RWPE2 (cell line): Measurements from ENCODE around the gene EVL.

Experiments used
- ATAC-seq: fragments of 200-7000 bp; cut with Tn5 transposase; 3 replicates; pipeline ENCODE4 v1.9.1; 2021; ENCODE audit warnings: low read depth
- DNase-seq: peaks from one replicate; pipeline ENCODE4 v3.0.0-alpha.2; 2020; ENCODE audit warnings: low spot score
- H3K27ac ChIP-seq: fragments of 450-650 bp; 2 replicates; pipeline ENCODE4 v1.5.1; 2017; ENCODE audit warnings: mild to moderate bottlenecking; ENCODE audit not compliant: poor library complexity, severe bottlenecking
- H3K27me3 ChIP-seq: fragments of 250-450 bp; sonication (Bioruptor Pico); 2 replicates; pipeline ENCODE4 v1.5.1; 2021; ENCODE audit warnings: mild to moderate bottlenecking, moderate library complexity; ENCODE audit not compliant: insufficient read depth, poor library complexity, severe bottlenecking
- H3K36me3 ChIP-seq: fragments of 250-450 bp; sonication (Bioruptor Pico); 2 replicates; pipeline ENCODE4 v1.5.1; 2020; ENCODE audit warnings: low read depth, mild to moderate bottlenecking, moderate library complexity
- H3K4me1 ChIP-seq: fragments of 250-450 bp; sonication (Bioruptor Pico); 2 replicates; pipeline ENCODE4 v1.5.1; 2021; ENCODE audit warnings: mild to moderate bottlenecking, moderate library complexity; ENCODE audit not compliant: insufficient read depth, poor library complexity, severe bottlenecking
- H3K4me3 ChIP-seq: fragments of 250-450 bp; sonication (Bioruptor Pico); 2 replicates; pipeline ENCODE4 v1.5.1; 2021; ENCODE audit warnings: mild to moderate bottlenecking, moderate library complexity; ENCODE audit not compliant: severe bottlenecking
- H3K9me3 ChIP-seq: fragments of 250-450 bp; sonication (Bioruptor Pico); 2 replicates; pipeline ENCODE4 v1.5.1; 2021; ENCODE audit warnings: mild to moderate bottlenecking, moderate library complexity; ENCODE audit not compliant: severe bottlenecking
- TF ChIP-seq, protein P1 (sequence below): fragments of 450-650 bp; IDR thresholded peaks from one replicate; pipeline ENCODE4 v1.5.1; 2017; ENCODE audit warnings: mild to moderate bottlenecking, moderate library complexity; ENCODE audit not compliant: poor library complexity, severe bottlenecking

The EVL gene

DNA sequence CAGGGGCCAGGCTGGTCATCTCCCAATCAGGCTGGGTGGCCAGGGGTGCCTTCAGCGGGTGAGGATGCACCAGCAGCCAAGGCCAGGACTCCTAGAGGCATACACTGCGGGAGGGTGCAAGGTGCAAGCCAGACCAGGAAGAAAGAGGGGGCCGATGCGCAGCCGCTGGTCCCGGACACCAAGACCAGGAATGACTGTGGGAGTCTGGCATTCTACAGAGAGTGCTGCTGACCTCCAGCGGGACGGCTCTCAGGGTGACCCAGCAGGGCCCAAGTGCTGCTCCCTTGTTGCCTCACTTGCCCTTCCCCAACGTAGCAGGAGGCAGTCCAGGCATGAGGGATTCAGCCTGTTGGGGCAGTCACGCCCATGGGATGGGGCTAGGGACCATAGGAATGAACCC lies 58.4 kb downstream of the EVL start:
- no peak for ATAC-seq
- Histone ChIP-seq H3K36me3 (no peaks in the 10 kb centered on the region), H3K27me3 (no peaks in the 10 kb centered on the region), H3K27ac (no peak overlapping the region), H3K9me3 (no peaks in the 10 kb centered on the region), H3K4me3 (no peak overlapping the region), H3K4me1 (no peaks in the 10 kb centered on the region)
- no peak for DNase-seq
- TF ChIP-seq, protein P1, sequence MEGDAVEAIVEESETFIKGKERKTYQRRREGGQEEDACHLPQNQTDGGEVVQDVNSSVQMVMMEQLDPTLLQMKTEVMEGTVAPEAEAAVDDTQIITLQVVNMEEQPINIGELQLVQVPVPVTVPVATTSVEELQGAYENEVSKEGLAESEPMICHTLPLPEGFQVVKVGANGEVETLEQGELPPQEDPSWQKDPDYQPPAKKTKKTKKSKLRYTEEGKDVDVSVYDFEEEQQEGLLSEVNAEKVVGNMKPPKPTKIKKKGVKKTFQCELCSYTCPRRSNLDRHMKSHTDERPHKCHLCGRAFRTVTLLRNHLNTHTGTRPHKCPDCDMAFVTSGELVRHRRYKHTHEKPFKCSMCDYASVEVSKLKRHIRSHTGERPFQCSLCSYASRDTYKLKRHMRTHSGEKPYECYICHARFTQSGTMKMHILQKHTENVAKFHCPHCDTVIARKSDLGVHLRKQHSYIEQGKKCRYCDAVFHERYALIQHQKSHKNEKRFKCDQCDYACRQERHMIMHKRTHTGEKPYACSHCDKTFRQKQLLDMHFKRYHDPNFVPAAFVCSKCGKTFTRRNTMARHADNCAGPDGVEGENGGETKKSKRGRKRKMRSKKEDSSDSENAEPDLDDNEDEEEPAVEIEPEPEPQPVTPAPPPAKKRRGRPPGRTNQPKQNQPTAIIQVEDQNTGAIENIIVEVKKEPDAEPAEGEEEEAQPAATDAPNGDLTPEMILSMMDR: no peak

DNA sequence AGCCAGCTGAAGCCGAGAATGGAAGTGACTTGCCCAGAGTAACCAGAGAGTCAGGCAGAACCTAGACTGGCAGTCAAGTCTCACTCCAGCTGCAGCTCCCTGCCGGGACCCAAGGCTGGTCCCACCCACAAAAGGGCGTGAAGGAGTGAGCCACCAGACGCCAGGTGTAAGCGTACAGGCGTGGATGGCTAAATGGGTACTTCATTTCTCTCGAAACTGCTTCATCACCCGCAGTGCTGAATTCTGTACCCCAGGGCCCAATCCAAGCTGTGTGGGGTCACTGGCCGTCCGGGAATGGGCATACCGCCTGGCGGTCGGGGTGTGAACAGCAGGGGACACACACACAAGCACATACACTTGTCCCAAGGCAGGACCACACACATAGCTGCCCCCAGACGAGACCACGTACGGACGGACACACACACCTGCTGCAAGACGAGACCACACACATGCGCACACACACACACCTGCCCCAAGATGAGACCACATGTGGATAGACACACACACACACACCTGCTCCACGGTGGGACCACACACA lies 59.4 kb downstream of the EVL start:
- Histone ChIP-seq H3K27ac (no peak overlapping the region), H3K27me3 (no peaks in the 10 kb centered on the region), H3K4me3 (no peak overlapping the region), H3K9me3 (no peaks in the 10 kb centered on the region), H3K36me3 (no peaks in the 10 kb centered on the region), H3K4me1 (no peaks in the 10 kb centered on the region)
- TF ChIP-seq, protein P1: no peak
- DNase-seq: no peak
- ATAC-seq: no peak

DNA sequence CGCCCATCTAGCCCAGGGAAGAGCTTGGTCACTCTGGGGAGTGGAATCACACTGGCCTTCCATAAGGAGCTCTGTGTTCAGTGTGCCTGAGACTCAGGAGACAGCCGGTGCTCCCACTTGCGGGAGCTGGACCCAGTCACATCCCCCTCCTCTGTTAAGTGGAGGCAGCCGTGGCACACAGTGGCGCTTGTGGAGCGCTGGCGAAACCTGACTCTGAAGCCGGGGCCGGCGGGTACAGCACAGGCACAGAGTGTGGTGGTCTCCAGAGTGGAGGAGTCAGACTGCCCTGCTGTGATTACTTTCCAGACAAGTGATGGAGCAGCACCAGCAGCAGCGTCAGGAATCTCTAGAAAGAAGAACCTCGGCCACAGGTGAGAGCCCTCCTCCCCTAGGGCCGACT lies 61.2 kb downstream of the EVL start:
- Histone ChIP-seq H3K9me3 (no peaks in the 10 kb centered on the region), H3K36me3 (no peaks in the 10 kb centered on the region; the same call in 1 of the 2 replicates), H3K4me3 (no peak overlapping the region), H3K27me3 (no peaks in the 10 kb centered on the region), H3K27ac (no peak overlapping the region), H3K4me1 (no peaks in the 10 kb centered on the region)
- DNase-seq: no peak
- ATAC-seq: no peak
- TF ChIP-seq, protein P1: no peak

DNA sequence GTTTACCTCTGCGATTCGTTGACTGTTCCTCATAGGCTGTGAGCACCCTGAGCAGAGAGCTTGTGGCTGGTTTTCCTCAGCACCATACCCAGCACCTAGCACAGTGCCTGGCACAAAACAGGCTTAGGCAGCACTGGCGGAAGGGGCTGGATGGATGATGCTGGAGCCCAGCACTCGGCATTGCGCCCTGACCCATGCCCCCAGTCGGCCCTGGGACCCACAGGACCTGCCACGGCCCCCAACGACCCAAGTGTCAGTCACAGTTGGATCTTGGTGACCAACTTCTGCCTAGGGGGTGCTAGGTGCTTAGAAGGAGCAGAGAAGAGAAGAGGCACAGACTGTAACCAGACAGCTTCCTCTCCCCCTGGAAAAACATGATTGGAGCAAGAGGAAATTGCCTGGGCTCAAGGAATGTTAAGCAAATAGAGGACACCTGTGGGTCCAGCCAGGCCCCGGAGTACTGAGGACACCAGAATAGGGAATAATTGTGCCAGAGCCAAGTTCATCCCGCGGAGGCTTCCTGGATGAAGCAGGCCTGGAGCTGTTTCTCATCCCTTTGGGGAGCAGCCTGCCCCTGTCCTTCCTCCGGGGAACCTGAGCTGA lies 62.7 kb downstream of the EVL start:
- Histone ChIP-seq H3K4me3 (no peak overlapping the region), H3K9me3 (no peaks in the 10 kb centered on the region), H3K27me3 (no peaks in the 10 kb centered on the region), H3K36me3 (no peaks in the 10 kb centered on the region; the same call in 1 of the 2 replicates), H3K27ac (no peak overlapping the region), H3K4me1 (no peaks in the 10 kb centered on the region)
- no peak for DNase-seq
- TF ChIP-seq, protein P1: no peak
- ATAC-seq: no peak

DNA sequence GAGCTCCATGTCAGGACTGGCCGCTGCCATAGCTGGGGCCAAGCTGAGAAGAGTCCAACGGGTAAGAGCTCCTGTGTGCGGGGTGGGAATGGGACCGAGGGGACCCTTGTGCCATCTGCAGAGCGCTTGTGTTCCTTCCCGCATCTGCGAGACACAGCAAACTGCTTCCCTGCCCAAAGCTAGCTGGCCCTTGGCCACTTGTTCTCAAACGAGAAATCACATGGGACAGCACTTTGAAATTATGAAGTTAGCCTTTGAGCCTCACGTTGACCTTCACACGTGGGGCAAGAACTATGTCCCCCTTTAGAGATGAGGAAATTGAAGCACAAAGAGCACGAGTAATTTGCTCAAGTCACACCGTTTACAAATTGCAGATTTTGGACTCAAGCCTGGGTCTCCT lies 63.5 kb downstream of the EVL start:
- H3K27me3 ChIP-seq: no peaks in the 10 kb centered on the region
- peaks cover 3% of the 10 kb centered on the region; the same call in 1 of the 2 replicates for H3K36me3 ChIP-seq
- TF ChIP-seq, protein P1: no peak
- no peaks in the 10 kb centered on the region for H3K4me1 ChIP-seq
- no peak overlapping the region for H3K27ac ChIP-seq
- DNase-seq (no peak), ATAC-seq (no peak)
- no peak overlapping the region for H3K4me3 ChIP-seq
- no peaks in the 10 kb centered on the region for H3K9me3 ChIP-seq
